ENCODE results near the gene PHLDA3.

The PHLDA3 gene

DNA sequence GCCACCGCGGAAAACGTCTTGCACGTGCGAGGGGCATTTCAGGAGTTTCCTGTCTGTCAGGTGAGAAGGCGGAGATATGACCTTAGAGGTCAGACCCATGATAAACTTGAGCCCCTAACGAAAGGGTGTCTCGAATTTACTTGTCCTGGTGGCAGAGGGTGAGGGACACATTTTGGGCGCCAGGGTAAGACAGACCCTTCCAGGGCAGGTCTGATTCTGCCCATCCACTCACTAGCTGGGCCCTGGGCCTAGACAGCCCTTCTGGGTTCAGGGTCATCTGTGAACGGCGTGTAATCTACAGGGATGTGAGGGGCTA lies 38.3 kb upstream of the PHLDA3 start:
- Mint-ChIP-seq H3K36me3 (no peaks in the 10 kb centered on the region), H3K27me3 (no peaks in the 10 kb centered on the region), H3K4me1 (peaks cover 32% of the 10 kb centered on the region), H3K9me3 (no peaks in the 10 kb centered on the region), H3K27ac (peak overlapping the region; percentile 86), H3K4me3 (peak overlapping the region; percentile 77)
- ATAC-seq (ENCODE audit: low read depth) (peak; percentile 8), DNase-seq (ENCODE audit: low spot score in 2 of 2) (no peak)

DNA sequence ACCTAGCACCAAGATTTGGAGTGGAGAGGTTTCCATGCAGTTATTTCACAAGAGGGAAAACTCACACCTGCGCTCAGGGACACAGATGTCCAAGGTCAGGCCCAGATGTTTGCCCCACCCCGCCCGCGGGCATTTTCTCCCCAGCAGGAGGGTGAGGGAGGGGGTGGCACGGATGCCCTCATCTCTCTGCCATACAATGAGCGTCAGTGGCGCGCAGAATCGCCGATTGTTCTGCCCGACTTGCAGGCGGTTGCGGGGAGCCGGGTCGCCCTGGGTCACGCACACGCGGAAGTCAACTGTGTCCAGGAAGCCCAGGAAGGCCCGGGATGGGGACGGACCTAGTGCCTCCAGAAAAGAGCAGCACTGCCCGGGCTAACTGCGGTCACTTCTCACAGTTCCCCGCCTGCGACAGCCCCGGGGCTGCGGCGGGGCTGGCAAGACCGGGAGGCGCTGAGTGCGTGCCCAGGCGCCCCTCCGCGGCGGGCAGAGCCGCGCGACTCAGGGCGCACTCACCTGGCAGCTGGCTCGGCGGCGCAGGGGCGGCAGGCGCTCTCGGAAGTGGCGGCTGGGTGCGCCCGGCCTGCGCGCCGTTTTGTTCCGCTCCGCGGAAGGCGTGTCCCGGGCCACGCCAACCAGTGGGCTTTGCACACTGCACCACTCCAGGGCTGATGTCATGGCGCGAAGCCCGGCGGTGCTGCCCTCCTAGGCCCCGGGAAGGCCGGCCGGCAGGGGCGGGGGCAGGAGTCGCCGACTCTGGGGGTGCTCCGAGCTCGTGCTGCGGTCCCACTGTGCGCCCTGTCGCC lies 37.8 kb upstream of the PHLDA3 start, which contains the start of gene CSRP1:
Gene CSRP1 (minus strand): TSS at position 567 of the 803 bp plus-strand sequence. CDS start 10,820 bp downstream, outside the sequence.
- DNase-seq (ENCODE audit: low spot score in 2 of 2), result peak; percentile 66 to 68
- Mint-ChIP-seq H3K9me3 (no peaks in the 10 kb centered on the region), H3K36me3 (no peaks in the 10 kb centered on the region), H3K27me3 (no peaks in the 10 kb centered on the region), H3K27ac (peak within 1 kb of the TSS; percentile 86), H3K4me1 (peaks cover 29% of the 10 kb centered on the region), H3K4me3 (peak within 1 kb of the TSS; percentile 90)
- peak; percentile 95 for ATAC-seq (ENCODE audit: low read depth)

DNA sequence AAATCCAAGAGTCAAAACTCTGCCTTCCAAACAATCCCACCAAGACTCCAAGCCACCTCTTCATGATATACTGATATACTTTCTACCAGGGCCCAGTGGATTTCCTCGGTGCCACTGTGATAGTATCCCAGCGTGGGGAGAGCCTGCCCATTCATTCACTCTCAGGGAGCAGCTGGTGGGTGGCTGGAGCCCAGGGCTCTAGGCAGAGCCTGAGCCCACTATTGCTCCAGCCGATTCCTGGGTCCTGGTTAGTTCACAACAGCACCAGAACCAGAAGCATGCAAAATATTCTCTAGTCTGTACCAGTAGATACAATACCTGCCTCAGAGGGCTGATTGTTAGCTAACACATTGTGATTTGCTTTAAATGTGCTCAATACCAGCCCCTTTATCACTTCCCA lies 37.1 kb upstream of the PHLDA3 start:
- H3K27me3 Mint-ChIP-seq, result no peaks in the 10 kb centered on the region
- H3K9me3 Mint-ChIP-seq, result no peaks in the 10 kb centered on the region
- DNase-seq (ENCODE audit: low spot score in 2 of 2), result no peak
- H3K4me1 Mint-ChIP-seq, result peaks cover 29% of the 10 kb centered on the region
- no peaks in the 10 kb centered on the region for H3K36me3 Mint-ChIP-seq
- ATAC-seq (ENCODE audit: low read depth), result no peak
- peak overlapping the region; percentile 90 for H3K4me3 Mint-ChIP-seq
- H3K27ac Mint-ChIP-seq, result peak overlapping the region; percentile 86

DNA sequence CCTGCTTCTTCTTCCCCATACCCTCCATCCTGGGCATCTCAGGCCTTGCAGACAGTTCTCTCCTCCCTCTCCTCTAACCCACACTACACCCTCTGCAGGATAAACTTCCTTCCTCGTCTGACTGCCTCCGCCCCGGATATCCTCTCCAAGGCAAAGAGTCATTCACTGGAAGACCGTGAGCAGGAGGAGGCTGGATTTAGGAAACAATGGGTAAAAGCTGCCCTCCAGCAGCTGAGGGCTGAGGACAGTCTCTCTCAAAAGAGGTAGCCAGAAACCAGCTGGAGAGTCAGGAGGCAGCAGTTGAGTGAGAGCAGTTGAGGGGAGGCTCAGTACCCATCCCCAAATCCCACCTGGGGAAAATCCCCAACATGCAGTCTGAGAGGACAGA lies 36.5 kb upstream of the PHLDA3 start:
- Mint-ChIP-seq H3K9me3 (no peaks in the 10 kb centered on the region), H3K4me3 (peak overlapping the region; percentile 90), H3K27me3 (no peaks in the 10 kb centered on the region), H3K36me3 (no peaks in the 10 kb centered on the region), H3K4me1 (peaks cover 29% of the 10 kb centered on the region), H3K27ac (no peak overlapping the region)
- no peak for ATAC-seq (ENCODE audit: low read depth)
- DNase-seq (ENCODE audit: low spot score in 2 of 2), result no peak

DNA sequence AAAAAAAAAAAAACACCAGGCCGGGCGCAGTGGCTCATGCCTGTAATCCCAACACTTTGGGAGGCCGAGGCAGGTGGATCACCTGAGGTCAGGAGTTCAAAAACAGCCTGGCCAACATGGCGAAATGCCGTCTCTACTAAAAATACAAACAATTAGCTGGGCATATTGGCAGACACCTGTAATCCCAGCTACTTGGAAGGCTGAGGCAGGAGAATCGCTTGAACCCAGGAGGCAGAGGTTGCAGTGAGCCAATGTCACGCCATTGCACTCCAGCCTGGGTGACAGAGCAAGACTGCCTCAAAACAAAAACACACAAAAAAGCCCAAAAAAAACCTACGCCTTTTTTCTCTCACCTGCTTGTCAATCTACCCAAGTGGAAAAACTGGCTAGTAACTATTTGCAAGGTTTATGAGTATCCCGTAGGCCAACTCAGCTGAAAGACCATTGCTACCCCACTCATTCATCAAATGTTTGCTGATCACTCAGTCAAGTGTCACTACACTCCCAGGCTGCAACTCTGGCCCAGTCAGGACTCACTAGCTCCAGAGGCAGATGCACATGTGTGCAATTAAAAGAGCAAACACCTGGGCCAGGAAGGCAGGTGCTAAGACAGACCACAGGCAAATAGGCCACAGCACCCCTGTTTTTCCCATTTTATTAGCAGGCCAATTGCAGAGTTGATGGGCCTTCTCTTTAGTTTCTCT lies 36.0 kb upstream of the PHLDA3 start:
- Mint-ChIP-seq H3K27me3 (no peaks in the 10 kb centered on the region), H3K27ac (no peak overlapping the region), H3K4me1 (peaks cover 28% of the 10 kb centered on the region), H3K36me3 (no peaks in the 10 kb centered on the region), H3K9me3 (no peaks in the 10 kb centered on the region), H3K4me3 (peak overlapping the region; percentile 17)
- DNase-seq (ENCODE audit: low spot score in 2 of 2), result no peak
- no peak for ATAC-seq (ENCODE audit: low read depth)

GRCh38 chr1:201504179-201504631 lies 35.2 kb upstream of the PHLDA3 start:
- DNase-seq (ENCODE audit: low spot score in 2 of 2) (no peak), ATAC-seq (ENCODE audit: low read depth) (no peak)
- no peak overlapping the region for H3K4me3 Mint-ChIP-seq
- no peaks in the 10 kb centered on the region for H3K36me3 Mint-ChIP-seq
- H3K4me1 Mint-ChIP-seq, result peaks cover 23% of the 10 kb centered on the region
- no peaks in the 10 kb centered on the region for H3K27me3 Mint-ChIP-seq
- no peak overlapping the region for H3K27ac Mint-ChIP-seq
- no peaks in the 10 kb centered on the region for H3K9me3 Mint-ChIP-seq

- DNase-seq (ENCODE audit: low spot score in 2 of 2) (no peak), ATAC-seq (ENCODE audit: low read depth) (no peak)
- Mint-ChIP-seq H3K9me3 (no peaks in the 10 kb centered on the region), H3K36me3 (no peaks in the 10 kb centered on the region), H3K4me3 (no peak overlapping the region), H3K4me1 (peaks cover 21% of the 10 kb centered on the region), H3K27ac (no peak overlapping the region), H3K27me3 (no peaks in the 10 kb centered on the region)
Observed at GRCh38 chr1:201503397-201504176, 34.6 kb upstream of the PHLDA3 start.

- no peaks in the 10 kb centered on the region for H3K27me3 Mint-ChIP-seq
- ATAC-seq (ENCODE audit: low read depth) (no peak), DNase-seq (ENCODE audit: low spot score in 2 of 2) (no peak)
- peaks cover 22% of the 10 kb centered on the region for H3K4me1 Mint-ChIP-seq
- no peak overlapping the region for H3K4me3 Mint-ChIP-seq
- H3K27ac Mint-ChIP-seq, result no peak overlapping the region
- no peaks in the 10 kb centered on the region for H3K9me3 Mint-ChIP-seq
- no peaks in the 10 kb centered on the region for H3K36me3 Mint-ChIP-seq
Observed at GRCh38 chr1:201502511-201502857, 33.5 kb upstream of the PHLDA3 start.

GRCh38 chr1:201501812-201502510 lies 33.0 kb upstream of the PHLDA3 start:
- Mint-ChIP-seq H3K4me3 (no peak overlapping the region), H3K9me3 (no peaks in the 10 kb centered on the region), H3K36me3 (no peaks in the 10 kb centered on the region), H3K27ac (no peak overlapping the region), H3K27me3 (no peaks in the 10 kb centered on the region), H3K4me1 (peaks cover 20% of the 10 kb centered on the region)
- DNase-seq (ENCODE audit: low spot score in 2 of 2), result no peak
- no peak for ATAC-seq (ENCODE audit: low read depth)

DNA sequence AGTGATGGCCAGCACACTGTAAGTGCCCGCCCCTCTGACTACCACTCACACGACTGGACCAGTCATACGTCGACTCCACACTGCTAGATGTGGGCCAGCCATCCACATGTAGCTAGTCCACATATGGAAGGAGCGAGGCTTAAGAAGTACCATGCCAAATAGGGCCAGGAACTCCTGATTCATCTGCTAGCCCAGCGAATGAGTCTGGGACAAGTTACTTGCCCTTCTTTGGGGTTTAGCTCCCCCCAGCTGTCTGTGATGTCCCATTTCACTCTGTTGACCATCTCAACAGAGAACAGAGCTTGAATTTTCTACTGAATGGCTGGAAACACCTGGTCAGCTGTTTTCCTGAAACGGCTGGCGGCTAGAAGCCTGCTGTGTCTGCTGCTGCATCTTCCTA lies 32.2 kb upstream of the PHLDA3 start:
- Mint-ChIP-seq H3K27ac (no peak overlapping the region), H3K36me3 (peaks cover 2% of the 10 kb centered on the region), H3K9me3 (no peaks in the 10 kb centered on the region), H3K27me3 (no peaks in the 10 kb centered on the region), H3K4me3 (no peak overlapping the region), H3K4me1 (peaks cover 17% of the 10 kb centered on the region)
- ATAC-seq (ENCODE audit: low read depth) (no peak), DNase-seq (ENCODE audit: low spot score in 2 of 2) (no peak)

DNA sequence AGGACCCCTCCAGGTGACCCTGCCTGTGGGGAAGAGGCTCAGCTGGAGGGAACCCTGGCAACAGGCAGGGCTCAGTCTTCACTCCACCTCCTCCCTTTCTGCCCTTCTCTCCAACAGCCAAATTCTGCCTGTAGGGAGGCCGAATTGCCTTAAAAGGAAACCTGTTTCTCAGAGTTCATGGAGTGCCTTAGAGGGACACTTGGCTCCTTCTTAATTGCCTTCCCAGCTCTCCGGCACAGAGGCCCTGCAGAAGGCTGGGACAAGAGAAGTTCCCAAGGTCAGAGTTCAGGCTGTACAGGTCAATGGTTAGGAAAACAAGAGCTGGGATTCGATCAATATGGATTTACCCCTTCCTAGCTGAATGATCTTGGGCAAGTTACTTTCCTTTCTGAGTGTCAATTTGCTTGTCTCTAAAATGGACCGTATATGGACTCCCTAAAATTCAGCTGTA lies 31.7 kb upstream of the PHLDA3 start:
- no peaks in the 10 kb centered on the region for H3K9me3 Mint-ChIP-seq
- H3K4me3 Mint-ChIP-seq, result no peak overlapping the region
- peaks cover 2% of the 10 kb centered on the region for H3K36me3 Mint-ChIP-seq
- no peak overlapping the region for H3K27ac Mint-ChIP-seq
- ATAC-seq (ENCODE audit: low read depth) (no peak), DNase-seq (ENCODE audit: low spot score in 2 of 2) (no peak)
- H3K27me3 Mint-ChIP-seq, result no peaks in the 10 kb centered on the region
- H3K4me1 Mint-ChIP-seq, result peaks cover 13% of the 10 kb centered on the region

DNA sequence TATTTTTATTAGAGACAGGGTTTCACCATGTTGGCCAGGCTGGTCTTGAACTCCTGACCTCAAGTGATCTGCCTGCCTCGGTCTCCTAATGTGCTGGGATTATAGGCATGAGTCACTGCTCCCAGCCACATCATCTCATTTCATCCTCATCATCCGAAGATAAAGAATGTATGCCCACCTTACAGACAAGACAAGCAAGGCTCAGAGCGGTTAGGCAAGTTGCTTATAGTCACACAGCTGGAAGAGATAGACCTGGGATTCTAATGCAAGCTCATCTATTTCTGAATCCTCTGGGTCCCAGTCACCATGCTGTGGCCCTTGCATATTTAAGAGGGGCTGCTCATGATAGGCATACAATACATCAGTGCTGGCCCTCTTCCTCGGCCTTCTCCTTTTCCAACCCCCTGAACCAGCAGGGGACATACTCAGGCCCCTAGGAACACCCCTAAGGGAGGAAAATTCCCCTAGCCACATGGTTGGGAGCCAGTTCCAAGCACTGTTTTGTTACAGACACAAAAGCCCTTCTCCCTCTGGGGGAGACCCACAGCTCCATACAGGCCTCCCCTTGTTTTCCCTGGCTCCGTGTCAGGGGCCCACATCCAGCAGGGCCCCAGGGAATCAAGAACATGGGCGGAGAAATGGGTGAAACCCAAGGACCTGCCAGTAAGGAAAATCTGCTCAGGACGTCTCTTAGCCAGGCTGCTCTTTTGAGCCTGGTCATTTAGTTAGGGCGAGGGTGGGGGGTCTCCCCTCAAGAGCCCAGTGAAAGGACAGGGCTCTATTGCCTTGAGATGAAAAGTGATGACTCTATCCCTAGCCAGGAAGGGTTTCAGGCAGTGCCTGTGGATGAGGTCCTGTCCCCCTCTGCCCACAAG lies 31.0 kb upstream of the PHLDA3 start:
- H3K36me3 Mint-ChIP-seq, result peaks cover 2% of the 10 kb centered on the region
- ATAC-seq (ENCODE audit: low read depth), result no peak

GRCh38 chr1:201499191-201499590 lies 30.2 kb upstream of the PHLDA3 start:
- no peak overlapping the region for H3K4me3 Mint-ChIP-seq
- H3K9me3 Mint-ChIP-seq, result no peaks in the 10 kb centered on the region
- ATAC-seq (ENCODE audit: low read depth) (no peak), DNase-seq (ENCODE audit: low spot score in 2 of 2) (no peak)
- peaks cover 6% of the 10 kb centered on the region for H3K4me1 Mint-ChIP-seq
- H3K27ac Mint-ChIP-seq, result no peak overlapping the region
- H3K27me3 Mint-ChIP-seq, result no peaks in the 10 kb centered on the region
- H3K36me3 Mint-ChIP-seq, result peaks cover 9% of the 10 kb centered on the region

More for the DNA sequence above, 31.0 kb upstream of the PHLDA3 start:
- no peak for DNase-seq (ENCODE audit: low spot score in 2 of 2)
- Mint-ChIP-seq H3K4me1 (peaks cover 6% of the 10 kb centered on the region), H3K9me3 (no peaks in the 10 kb centered on the region), H3K27me3 (no peaks in the 10 kb centered on the region), H3K27ac (no peak overlapping the region), H3K4me3 (no peak overlapping the region)
